GM21529 (cell line): Measurements from ENCODE around the gene NFIA.

Experiments used
- ATAC-seq: cut with Tn5 transposase; IDR thresholded peaks from one replicate; pipeline ENCODE4 v1.9.1; 2021; ENCODE audit not compliant: unreplicated experiment

The NFIA gene

GRCh38 chr1:61289232-61290098, 207.1 kb downstream of the NFIA start:
- ATAC-seq = no peak

- ATAC-seq = no peak
These were observed 208.2 kb downstream of the NFIA start for GRCh38 chr1:61290525-61290924.

GRCh38 chr1:61293197-61293596, 210.8 kb downstream of the NFIA start:
- ATAC-seq = no peak

DNA sequence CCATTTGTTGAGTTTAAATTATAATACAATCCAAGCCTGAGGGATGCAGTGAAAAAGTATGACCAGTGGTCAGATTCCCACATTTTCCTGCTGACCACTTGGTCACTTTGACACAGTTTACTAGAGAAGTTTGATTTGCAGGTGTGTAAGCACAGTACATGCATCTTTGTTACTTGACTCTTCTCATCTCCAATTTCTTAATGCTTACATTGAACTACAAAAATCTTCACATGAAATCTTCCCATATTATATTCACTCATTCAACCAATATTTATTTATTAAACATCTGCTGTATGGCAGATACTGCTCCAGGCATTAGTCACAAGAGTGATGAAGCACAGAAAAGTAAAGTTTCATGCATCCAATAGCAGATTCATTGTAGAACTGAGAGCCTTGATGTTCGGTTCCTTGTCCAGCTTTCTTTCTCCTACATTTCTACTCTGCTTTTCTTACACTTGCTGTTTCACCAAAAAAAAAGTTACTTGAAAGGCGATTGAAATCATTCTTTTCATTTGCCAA, 211.7 kb downstream of the NFIA start:
- no peak for ATAC-seq

DNA sequence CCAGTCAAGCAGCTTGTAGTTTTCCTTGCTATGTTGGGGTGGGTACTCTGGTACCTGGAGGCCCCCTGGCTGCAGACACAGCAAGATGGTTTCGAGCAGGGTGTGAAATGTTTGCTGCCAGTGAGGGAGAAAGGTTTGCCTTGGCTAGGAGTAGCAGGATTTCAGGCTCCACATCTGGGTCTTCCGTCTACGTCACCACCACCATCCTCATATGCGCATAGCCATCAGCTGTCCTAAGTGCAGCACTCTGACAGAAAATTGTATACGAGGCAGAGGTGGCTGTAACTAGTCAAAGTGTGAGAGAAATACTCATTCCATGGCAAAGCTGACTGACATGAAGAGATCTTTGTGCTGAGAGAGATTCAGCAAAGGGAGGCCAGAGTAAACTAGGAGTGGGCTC, 212.6 kb downstream of the NFIA start:
- ATAC-seq = no peak

DNA sequence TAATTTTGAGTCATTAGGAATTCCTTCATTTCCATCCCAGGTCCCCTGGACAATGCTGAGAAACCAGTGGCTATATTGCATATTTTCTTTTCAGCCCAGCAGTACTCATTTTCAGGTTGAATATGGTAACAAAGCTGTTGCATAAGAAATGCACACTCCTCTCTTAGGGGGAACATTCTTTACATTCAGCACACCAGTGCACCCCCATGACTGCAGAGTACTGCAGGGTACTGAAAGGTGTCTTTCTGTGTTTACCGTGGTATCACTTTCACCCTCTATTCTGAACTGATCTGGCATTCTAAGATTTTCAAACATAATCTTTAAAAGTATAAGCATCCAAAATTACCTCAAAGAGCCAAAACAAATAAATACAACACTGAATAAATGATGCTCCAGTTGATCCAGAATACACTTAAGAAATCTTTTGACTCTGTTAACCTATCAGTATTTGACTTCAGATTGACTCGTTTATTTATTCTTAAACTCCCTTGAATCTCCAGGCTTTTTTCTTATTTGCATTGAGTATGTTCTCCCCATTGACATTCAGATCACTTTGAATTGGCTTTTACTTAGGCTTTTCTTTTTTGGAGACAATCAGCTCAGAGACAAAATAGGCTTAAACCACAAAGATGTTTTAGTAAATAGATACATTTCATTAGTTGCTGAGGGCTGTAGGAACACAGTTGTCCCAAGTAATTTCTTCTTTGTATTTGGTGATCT, 213.6 kb downstream of the NFIA start:
- ATAC-seq = no peak

DNA sequence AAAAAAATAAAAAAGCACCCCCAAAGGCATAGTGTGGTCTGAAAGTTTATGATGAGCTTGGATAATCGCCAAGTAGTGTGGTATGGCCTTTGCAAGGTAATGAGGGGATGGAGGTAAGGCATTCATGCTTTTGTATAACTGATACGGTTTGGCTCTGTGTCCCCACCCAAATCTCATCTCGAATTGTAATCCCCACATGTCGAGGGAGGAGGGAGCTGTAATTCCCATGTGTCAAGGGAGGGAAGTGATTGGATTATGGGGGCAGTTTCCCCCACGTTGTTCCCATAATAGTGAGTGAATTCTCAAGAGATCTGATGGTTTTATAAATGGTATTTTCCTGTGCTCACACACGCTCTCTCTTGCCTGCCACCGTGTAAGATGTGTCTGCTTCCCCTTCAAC, 215.5 kb downstream of the NFIA start:
- no peak for ATAC-seq

DNA sequence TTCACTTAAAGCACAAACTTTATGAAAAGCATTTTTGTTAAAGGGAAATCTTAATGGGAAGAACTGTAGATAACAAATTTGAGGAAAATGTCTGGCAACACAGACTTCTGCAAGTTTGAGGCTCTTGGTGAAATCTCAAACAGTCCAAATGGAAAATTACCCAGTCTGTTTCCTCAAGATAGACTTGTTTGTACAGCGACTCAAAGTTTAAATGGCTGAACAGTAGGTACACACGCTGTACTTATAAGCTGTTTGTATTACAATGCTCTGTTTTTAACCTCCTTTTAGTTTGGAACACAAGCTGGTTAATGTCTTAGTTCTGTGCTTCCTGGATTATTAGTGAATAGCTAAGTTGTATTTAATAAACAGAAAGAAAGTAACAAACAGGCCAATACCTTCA, 217.1 kb downstream of the NFIA start:
- no peak for ATAC-seq

DNA sequence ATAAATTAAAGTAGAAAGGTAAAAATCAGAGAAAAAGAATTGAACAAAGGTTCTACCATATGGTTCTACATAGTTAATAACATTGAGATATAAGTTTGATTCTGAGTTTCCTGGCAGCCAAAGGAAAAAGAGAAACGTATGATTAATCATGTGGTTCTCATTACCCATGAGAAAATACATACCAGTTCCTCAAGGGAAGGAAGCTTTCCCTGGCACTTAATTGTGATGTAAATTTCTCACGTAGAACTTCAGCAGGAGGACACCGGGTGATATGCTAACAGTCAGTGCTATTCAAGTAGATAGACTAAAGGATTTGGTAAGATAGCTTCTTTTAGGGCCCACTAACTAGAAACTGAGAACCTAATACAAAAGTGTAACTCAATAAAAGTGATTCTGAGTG, 218.5 kb downstream of the NFIA start:
- no peak for ATAC-seq

GRCh38 chr1:61301824-61302657, 219.7 kb downstream of the NFIA start:
- no peak for ATAC-seq

GRCh38 chr1:61307422-61308142, 225.2 kb downstream of the NFIA start:
- no peak for ATAC-seq

GRCh38 chr1:61310057-61310456, 227.7 kb downstream of the NFIA start:
- no peak for ATAC-seq

DNA sequence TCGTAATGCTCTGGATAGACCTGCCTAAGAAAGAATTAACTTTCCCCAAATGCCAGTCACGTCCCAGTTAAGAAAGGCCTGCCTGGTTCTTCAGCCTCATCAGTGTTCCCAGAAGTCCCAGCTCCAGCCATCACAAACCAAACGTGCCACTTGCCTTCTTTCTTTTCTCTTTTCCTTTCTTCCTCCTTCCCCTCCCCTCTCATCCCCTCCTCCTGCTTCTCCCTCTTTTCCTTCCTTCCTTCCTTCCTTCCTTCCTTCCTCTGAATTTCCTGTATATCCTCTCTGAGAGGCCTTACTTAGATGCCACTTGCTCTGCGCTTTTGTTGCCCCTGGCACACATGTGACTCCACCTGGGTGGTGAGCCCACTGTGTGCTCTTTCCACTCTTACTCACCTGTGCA, 228.2 kb downstream of the NFIA start:
- ATAC-seq = no peak

DNA sequence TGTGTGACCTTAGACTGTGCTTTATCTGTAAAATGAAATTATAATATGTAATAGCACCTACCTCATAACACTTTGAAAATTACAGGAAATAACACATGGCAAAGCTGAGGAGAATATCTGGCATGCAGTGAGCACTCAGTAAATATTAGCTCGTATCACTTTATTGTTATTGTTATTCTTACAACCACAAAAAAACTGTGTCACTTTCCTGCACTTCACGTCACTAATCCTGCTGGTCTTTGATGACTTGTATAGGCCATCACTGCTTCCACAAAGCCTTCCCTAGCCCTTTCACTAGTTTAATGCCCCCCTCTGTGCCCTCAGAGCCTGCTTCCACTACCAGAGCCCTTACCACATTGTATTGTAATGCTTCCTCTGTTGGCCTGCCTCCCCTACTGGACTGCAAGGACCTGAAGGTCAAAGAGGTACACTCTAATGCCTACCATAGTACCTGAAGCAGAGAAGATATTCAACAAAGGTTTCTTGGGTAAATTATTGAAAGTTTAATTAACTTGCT, 231.6 kb downstream of the NFIA start:
- no peak for ATAC-seq

- ATAC-seq = no peak
These were observed 232.7 kb downstream of the NFIA start for GRCh38 chr1:61315011-61315410.

- ATAC-seq = no peak
These were observed 234.1 kb downstream of the NFIA start for GRCh38 chr1:61316493-61316892.

DNA sequence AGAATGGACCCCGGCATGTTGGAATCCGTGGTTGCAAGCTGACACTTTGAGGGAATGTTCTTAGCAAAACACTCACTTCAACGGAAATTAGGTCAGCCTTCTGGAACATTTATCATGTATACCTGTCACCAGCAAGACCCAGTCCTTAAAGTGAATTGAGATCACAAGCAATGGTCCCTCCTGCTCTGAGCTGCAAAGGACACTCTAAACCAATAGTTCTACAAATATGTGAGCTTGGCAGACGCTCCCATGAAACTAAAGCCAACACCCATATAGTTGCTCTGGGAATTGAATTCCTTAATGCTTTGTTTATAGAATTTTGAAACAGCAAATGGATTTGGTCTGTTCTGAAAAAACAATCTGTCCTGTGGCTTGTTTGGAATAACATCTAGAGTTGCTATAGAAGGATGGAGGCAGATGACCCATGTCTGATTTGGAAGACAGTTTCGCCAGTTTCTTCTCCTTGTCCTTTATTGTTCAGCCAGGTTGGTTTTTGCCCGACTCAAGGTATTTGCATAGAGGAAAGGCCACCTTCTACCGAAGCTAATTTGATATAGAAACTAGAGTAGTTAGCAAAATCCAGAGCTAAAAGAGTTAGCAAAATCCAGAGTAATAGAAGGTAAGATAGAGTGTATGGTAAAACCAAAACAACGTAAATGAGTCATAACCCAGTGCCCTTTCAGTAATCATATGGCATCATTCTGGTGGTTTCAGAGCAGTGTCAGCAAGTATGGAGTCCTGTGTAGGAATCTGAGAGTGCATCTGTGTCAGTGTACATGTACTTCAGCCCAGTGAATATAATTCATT, 236.2 kb downstream of the NFIA start:
- ATAC-seq = peak; percentile 99

DNA sequence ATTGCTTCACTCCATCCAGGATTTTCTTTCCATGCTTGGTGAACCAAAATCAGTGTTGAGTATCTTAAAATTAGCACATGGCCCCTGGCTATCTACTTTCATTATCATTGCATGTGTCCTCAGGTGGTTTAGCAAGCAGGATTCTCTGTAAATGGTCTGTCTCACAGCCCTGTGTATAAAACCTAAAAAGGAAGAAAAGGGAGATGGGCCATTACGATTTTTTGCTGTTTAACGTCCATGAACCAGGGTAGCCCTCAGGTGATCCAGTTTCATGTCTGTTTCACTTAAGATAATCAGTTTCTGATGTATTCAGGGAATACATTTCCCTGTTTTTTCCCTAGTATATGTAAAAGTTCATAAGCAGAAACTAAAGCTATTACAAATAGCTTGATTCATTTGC, 238.2 kb downstream of the NFIA start:
- no peak for ATAC-seq

DNA sequence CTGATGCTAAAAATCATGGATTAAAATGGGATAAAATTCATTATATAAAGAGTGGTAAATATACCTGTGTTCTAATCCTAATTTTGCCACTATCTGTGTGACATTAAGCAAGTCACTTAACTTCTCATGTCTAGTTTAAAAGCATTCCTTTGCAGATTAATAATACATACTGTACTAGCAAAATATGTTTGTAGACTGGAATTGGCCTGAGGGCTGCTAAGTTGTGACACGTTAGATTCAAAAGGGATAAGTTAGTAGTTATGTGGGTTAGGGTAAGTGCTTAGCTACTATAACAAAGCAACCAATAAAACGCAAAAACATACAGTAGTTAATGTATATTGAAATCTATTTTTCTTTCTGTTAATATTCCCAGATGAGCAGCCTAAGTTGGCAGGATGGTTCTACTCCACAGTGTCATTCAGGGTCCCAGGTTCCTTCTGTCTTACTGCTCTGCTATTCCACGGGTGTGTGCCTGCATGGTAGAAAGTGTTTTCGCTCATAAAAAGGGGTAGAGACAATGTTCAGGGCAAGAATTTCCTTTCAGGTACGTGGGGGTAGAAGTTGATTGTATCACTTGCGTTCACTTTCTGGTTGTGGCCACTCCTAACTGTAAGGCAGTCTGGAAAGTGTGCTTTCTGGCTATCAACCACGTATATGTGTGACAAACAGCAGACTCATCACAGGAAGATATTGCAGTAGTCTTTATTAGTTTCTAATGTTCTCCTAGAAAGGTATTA, 239.8 kb downstream of the NFIA start:
- no peak for ATAC-seq
